ENCODE measurements around the gene DLK2. TPM values are rescaled to one million over a fixed set of nuclear protein-coding genes. Genes with fewer than 3 reads are reported as not detected.
"Not testable (repeated sequence)": the region's sequence is repeated elsewhere in the genome, so short reads cannot be mapped to it uniquely, and the experiment has no call there.

DLK2 gene
- total RNA-seq, 1 experiment from 2014 or later = 0.81 TPM

- no peak for TF ChIP-seq AFF4 (CRISPR knock-in tag; IDR thresholded peaks at IDR 0.05; ENCODE audit: borderline replicate concordance)
- TF ChIP-seq PREB (CRISPR knock-in tag; IDR thresholded peaks at IDR 0.05; ENCODE audit: borderline replicate concordance) = no peak
- TF ChIP-seq ZNF416 (CRISPR knock-in tag; IDR thresholded peaks at IDR 0.05) = no peak
- no peak for TF ChIP-seq USF2 (CRISPR knock-in tag; IDR thresholded peaks at IDR 0.05)
- TF ChIP-seq TP53 (CRISPR knock-in tag; IDR thresholded peaks at IDR 0.05) = no peak
- no peak for TF ChIP-seq E2F5 (CRISPR knock-in tag; IDR thresholded peaks at IDR 0.05)
Measured at GRCh38 chr6:43459535-43459934, 4.2 kb upstream of the DLK2 start (continued).

- POLR2A ChIA-PET; ATAC-seq; H3K9me3 Mint-ChIP-seq; H3K27ac Mint-ChIP-seq; H3K36me3 Mint-ChIP-seq; DNase-seq (ENCODE audit: low spot score); H3K4me3 Mint-ChIP-seq: not testable (repeated sequence)
- CTCF ChIA-PET = interaction anchor here (0.7 to 5.3 kb wide), 11 partner anchors 20 to 229 kb away, joined by 3 to 65 read pairs (median 4); partner anchors contain the start of genes DNPH1 and ZNF318
- peaks cover 16% of the 10 kb centered on the region for H3K4me1 Mint-ChIP-seq
- H3K27me3 Mint-ChIP-seq (ENCODE audit: low read depth) = peaks cover 55% of the 10 kb centered on the region
Measured at GRCh38 chr6:43458154-43458553, 2.8 kb upstream of the DLK2 start.

- Mint-ChIP-seq H3K4me1 (peaks cover 16% of the 10 kb centered on the region), H3K36me3 (no peaks in the 10 kb centered on the region), H3K4me3 (peak overlapping the region; percentile 41), H3K9me3 (no peaks in the 10 kb centered on the region), H3K27me3 (ENCODE audit: low read depth) (peaks cover 54% of the 10 kb centered on the region), H3K27ac (no peak overlapping the region)
- ATAC-seq = no peak
- DNase-seq (ENCODE audit: low spot score) = no peak
- ChIA-PET POLR2A (interaction anchor here (0.6 to 0.7 kb wide), 3 partner anchors 34 to 149 kb away, joined by 3 to 7 read pairs (median 3); partner anchors contain the start of gene CRIP3), CTCF (interaction anchor here (0.6 to 5.3 kb wide), 20 partner anchors 10 to 278 kb away, joined by 3 to 65 read pairs (median 4); partner anchors contain the start of genes ABCC10, DNPH1, LRRC73 and ZNF318)
- TF ChIP-seq RELA (CRISPR knock-in tag; IDR thresholded peaks at IDR 0.05; ENCODE audit: borderline replicate concordance) (no peak), IRF2 (CRISPR knock-in tag; IDR thresholded peaks at IDR 0.05; ENCODE audit: borderline replicate concordance, low read depth) (no peak), ETV6 (CRISPR knock-in tag; IDR thresholded peaks at IDR 0.05) (no peak), ERG (CRISPR knock-in tag; IDR thresholded peaks at IDR 0.05) (no peak), HMGA2 (CRISPR knock-in tag; IDR thresholded peaks at IDR 0.05) (no peak), MXD4 (CRISPR knock-in tag; IDR thresholded peaks at IDR 0.05; ENCODE audit: borderline replicate concordance) (no peak), JUN (CRISPR knock-in tag; IDR thresholded peaks at IDR 0.05) (no peak)
Measured at GRCh38 chr6:43457643-43458042, 2.3 kb upstream of the DLK2 start.

All from WTC11 (cell line).